Stimulated activated CD4-positive, alpha-beta T cell treated with anti-CD3 and anti-CD28 coated beads, Interleukin-1b, Interleukin-23, amount 100 ng/mL, for 24 hours (primary cell): ENCODE data around the gene CACNA1B.

ENCODE experiments used
- DNase-seq, 4 experiments: peaks; one replicate each; pipeline ENCODE4 v3.0.0-alpha.2; 2020; ENCODE audit warnings: low read depth in 4 of 4, low spot score in 1 of 4

The CACNA1B gene

GRCh38 chr9:137918331-137919094 lies 40.9 kb downstream of the CACNA1B start:
- no peak for DNase-seq

DNA sequence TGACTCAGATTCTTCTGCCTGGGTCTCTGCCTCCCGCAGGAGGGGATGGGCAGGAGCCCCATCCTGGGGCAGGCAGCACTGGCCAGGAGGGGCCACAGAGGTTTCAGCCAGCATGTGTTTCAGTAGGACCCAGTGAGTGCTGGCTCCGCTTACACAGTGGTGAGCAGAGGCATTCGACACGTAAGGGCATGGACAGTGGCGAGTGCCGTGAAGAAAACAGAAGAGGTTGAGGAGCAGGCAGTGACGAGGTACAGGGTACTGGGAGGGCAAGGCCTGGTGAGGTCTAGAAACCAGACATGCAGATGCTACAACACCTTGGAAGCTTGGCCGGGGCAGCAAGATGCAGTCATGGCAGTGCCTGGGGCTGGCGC lies 41.5 kb downstream of the CACNA1B start:
- no peak for DNase-seq

DNA sequence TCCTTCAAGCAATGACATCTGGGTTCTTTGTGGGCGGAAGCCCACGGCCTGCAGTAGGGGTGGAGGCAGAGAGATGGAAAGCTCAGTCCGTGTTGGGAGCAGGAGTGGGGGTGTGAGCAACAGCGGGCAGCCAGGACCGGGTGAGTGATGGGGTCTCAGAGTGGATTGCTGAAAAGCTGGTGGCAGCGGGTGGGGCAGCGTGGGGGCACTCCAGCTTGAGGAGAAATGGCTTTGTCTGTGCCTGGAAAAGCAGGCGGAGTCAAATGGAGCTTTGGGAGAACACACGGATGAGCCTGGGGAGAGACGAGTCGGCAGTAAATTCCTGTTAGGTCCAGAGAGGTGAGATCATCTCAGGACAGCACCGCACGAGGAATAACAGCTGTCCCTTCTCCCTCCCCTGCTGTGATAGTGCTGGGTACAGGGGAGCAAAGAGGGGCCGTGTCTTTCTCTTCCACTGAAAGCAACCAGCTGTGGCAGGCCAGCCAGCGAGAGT lies 42.1 kb downstream of the CACNA1B start:
- DNase-seq = no peak

GRCh38 chr9:137920753-137921152 lies 43.2 kb downstream of the CACNA1B start:
- DNase-seq = no peak

DNA sequence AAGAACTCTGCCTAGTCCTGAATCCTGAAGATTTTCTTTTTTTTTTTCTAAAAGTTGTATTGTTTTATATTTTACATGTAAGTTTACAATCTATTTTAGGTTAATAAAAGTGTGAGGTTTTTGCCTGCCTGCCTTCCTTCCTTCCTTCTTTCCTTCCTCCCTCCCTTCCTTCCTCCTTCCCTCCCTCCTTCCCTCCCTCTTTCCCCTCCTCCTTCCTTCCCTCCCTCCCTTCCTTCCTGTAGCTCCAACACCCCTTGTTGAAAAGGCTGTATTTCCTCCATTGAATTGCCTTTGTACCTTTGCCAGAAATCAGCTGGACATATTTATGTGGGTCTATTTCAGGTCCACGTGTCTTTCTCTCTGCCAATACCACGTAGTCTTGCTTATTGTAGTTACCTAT lies 46.6 kb downstream of the CACNA1B start:
- DNase-seq = no peak

DNA sequence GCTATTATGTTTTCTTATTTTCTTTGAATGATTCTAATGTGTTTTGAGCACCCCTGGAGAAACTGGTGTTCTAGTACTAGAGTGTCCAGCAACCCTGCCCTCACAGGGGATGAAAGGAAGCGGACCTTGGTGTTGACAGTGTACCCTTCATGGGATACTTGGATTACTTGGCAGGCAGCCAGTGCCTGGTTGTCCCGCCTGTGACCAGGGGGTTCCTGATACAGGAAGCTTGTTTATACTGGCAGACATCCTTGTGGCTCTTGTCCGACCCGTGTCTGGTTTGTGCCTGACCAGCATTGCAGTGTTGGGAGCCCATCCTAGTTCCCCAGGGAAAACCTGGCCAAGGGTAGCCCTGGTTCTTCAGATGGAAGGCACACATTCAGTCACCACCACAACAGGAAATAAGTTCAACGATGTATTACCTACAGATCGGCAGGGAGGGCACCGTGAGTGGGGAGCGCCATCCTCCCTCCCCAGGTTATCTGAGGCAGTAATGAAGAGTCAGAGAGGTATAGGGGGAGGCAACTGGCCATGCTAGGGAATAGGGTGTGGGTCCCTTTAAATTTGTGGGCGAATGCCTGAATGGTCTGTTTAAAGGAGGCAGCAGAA lies 47.3 kb downstream of the CACNA1B start:
- DNase-seq = no peak

GRCh38 chr9:137943655-137944054 lies 66.1 kb downstream of the CACNA1B start:
- no peak for DNase-seq

GRCh38 chr9:137945581-137945980 lies 68.0 kb downstream of the CACNA1B start:
- no peak for DNase-seq

DNA sequence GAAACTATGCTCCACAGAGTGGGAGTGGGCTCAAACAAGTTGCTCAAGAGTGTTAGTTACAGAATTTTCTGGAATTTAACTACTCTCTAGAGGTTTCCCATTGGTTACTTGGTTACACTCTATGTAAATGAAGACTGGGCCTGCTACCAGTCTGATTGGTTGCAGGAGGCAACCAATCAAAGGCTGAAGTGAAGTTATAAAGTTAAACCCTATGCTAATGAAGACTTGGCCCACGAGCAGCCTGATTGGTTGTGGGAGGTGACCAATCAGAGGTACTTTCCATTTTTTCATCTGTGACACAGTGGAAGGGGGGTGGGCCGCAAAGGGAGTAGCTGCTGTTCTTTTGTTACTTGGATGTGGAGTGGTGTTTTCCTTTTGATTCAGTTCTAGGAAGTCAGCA lies 69.4 kb downstream of the CACNA1B start:
- no peak for DNase-seq

DNA sequence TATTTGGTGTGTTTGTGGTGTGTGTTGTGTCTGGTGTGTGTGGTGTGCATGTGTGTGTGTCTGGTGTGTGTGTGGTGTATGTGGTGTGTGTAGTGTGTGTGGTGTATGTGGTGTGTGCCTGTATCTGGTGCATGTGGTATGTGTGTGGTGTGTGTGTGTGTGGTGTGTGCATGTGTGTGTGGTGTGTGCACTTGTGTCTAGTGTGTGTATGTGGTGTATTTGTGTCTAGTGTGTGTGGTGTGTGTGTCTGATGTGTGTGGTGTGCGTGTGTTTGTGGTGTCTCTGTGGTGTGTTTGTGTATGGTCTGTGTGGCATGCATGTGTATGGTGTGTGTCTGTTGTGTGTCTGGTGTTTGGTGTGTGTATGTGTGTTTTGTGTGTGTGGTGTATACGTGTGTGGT lies 71.1 kb downstream of the CACNA1B start:
- DNase-seq = no peak

DNA sequence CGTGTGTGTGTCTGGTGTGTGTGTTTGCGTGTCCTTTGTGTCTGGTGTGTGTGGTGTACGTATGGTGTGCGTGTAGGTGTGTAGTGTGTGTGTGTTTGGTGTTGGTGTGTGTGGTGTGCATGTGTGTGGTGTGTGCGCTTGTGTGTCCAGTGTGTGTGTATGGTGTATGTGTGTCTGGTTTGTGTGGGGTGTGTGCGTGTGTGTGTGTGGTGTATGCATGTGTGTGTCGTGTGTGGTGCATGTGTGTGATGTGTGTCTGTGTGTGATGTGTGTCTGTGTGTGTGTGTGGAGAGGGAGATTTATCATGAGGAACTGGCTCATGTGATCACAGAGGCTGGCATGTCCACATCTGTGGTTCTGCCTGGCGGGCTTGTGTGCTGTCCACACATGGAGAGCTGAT lies 71.7 kb downstream of the CACNA1B start:
- no peak for DNase-seq

DNA sequence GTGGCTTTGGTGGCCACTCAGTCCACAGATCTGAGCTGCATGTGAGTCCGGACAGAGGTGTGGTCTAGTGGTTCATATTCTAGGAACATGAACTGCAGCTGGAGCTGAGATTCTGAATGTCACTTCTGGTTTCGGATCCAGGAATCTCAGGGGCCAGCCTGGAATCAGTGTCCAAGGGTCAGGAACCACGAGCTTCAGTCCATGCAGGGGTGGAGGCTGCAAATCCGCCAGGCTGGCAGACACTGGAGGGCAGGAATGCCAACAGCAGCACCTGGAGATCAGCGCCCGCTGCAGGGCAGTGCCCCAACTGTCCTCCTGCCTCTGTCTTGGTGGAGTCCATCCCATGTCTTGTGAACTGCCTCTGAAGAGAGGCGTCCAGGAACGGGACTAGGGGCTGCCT lies 73.5 kb downstream of the CACNA1B start:
- no peak for DNase-seq

- DNase-seq = no peak
These were observed 74.3 kb downstream of the CACNA1B start for GRCh38 chr9:137951597-137952490.

GRCh38 chr9:137952976-137953666 lies 75.5 kb downstream of the CACNA1B start:
- DNase-seq = no peak

DNA sequence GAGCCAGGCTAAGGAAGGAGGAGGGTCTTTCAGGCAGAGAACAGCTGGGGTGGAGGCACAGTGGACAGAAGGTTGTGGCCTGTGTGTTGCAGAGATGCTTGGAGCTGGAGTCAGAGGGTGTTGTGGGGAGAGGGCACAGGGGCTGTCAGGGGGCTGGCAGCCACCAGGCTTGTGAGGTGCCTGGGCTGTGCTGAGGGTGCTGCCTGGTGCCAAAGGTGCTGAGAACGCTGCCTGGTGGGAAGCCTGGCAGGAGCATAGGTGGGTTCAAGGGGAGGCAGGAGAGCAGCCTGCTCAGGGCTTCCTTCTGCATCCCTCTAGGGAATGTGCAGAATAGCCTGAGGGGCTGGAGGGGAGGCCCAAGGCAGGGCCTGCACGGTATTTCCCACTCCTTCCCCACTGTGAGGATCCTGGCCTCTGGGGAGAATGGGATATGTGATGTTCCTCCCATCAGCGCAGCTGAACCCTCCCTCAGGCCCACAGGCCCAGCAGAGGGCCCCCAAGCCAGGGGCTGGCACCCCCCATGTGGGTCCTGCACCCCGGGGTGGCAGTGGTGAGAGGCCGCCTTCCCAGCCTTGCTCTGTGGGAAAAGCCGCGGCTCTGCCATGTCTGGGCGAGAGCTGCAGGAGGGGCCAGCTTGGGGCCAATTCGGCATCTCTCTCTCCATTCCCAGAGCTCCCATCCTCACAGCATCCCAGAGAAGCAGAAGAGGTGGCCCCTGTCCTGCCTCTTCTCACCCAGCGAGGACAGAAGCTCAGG lies 76.3 kb downstream of the CACNA1B start:
- DNase-seq = no peak

- no peak for DNase-seq
These were observed 77.6 kb downstream of the CACNA1B start for GRCh38 chr9:137955224-137955570.

DNA sequence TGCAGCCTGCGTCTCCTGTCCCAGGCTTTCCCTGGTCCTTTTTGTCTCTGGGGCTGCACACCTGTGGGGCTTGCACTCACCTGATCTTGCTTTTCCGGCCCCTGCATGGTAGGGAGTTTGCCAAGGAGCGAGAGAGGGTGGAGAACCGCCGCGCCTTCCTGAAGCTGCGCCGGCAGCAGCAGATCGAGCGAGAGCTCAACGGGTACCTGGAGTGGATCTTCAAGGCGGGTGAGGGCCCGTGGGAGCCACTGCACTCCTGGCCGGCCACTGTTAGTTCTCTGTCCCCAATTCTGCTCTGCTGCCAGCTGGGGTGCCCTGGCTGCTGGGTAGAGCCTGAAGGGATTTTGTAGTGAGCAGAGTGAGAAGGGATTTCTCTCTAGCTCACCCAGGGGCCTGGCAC lies 78.0 kb downstream of the CACNA1B start:
- DNase-seq = no peak

DNA sequence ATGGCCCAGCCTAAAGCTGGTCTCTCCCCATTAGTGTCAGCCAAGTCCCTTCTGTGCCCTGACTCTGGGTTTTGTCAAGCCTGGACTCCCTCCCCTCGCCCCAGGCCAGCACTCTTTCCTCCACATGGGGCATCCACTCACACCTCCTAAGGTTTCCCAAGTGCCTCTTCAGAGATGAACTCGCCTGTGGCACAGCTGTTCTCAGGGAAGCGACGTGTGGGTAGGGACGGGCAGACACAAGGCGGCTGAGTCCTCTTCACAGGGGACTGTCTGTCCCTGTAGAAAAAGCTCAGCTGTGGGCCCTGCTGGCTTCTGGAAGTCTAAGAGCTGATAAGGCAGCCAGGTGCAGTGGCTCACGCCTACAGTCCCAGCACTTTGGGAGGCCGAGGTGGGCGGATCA lies 78.5 kb downstream of the CACNA1B start:
- no peak for DNase-seq

- DNase-seq = no peak
These were observed 79.3 kb downstream of the CACNA1B start for GRCh38 chr9:137956688-137957385.
